CD4-positive, alpha-beta T cell treated with Interleukin-15 for 1 hour (primary cell): ENCODE results near the gene THSD7B.

Experiments used
- DNase-seq: peaks from one replicate; pipeline ENCODE4 v3.0.0-alpha.2; 2020

Gene THSD7B

GRCh38 chr2:136809998-136810397 lies 44.7 kb downstream of the THSD7B start:
- DNase-seq, result no peak

GRCh38 chr2:136818839-136819238 lies 53.5 kb downstream of the THSD7B start:
- no peak for DNase-seq

- DNase-seq, result no peak
Observed at GRCh38 chr2:136823291-136823690, 57.9 kb downstream of the THSD7B start.

GRCh38 chr2:136828162-136828561 lies 62.8 kb downstream of the THSD7B start:
- no peak for DNase-seq

- no peak for DNase-seq
Observed at GRCh38 chr2:136828774-136829173, 63.4 kb downstream of the THSD7B start.

- DNase-seq, result no peak
Observed at GRCh38 chr2:136844546-136844945, 79.2 kb downstream of the THSD7B start.

GRCh38 chr2:136858656-136859055 lies 93.3 kb downstream of the THSD7B start:
- no peak for DNase-seq

GRCh38 chr2:136860443-136860958 lies 95.2 kb downstream of the THSD7B start:
- no peak for DNase-seq

GRCh38 chr2:136863468-136863867 lies 98.1 kb downstream of the THSD7B start:
- DNase-seq, result no peak

- DNase-seq, result no peak
Observed at GRCh38 chr2:136863874-136864273, 98.5 kb downstream of the THSD7B start.

GRCh38 chr2:136871424-136871823 lies 106.1 kb downstream of the THSD7B start:
- DNase-seq, result no peak

- no peak for DNase-seq
Observed at GRCh38 chr2:136874258-136874657, 108.9 kb downstream of the THSD7B start.

GRCh38 chr2:136891100-136891499 lies 125.8 kb downstream of the THSD7B start:
- DNase-seq, result no peak

- DNase-seq, result no peak
Observed at GRCh38 chr2:136894007-136894634, 128.8 kb downstream of the THSD7B start.

- DNase-seq, result no peak
Observed at GRCh38 chr2:136901732-136902131, 136.4 kb downstream of the THSD7B start.

- DNase-seq, result no peak
Observed at GRCh38 chr2:136905779-136906178, 140.4 kb downstream of the THSD7B start.

GRCh38 chr2:136909777-136910176 lies 144.4 kb downstream of the THSD7B start:
- no peak for DNase-seq

GRCh38 chr2:136916131-136916530 lies 150.8 kb downstream of the THSD7B start:
- DNase-seq, result no peak

GRCh38 chr2:136917411-136917881 lies 152.1 kb downstream of the THSD7B start:
- no peak for DNase-seq

GRCh38 chr2:136919682-136920081 lies 154.3 kb downstream of the THSD7B start:
- no peak for DNase-seq

- no peak for DNase-seq
Observed at GRCh38 chr2:136920652-136921333, 155.4 kb downstream of the THSD7B start.

- DNase-seq, result no peak
Observed at GRCh38 chr2:136927156-136927555, 161.8 kb downstream of the THSD7B start.

GRCh38 chr2:136929531-136929930 lies 164.2 kb downstream of the THSD7B start:
- no peak for DNase-seq

- DNase-seq, result no peak
Observed at GRCh38 chr2:136932700-136933099, 167.4 kb downstream of the THSD7B start.
